Activated naive CD8-positive, alpha-beta T cell treated with anti-CD3 and anti-CD28 coated beads, Interleukin-2, amount 10 ng/mL, durations not matched to agents 7 days and 5 days (primary cell): ENCODE results near the gene RPS29. TPM values are rescaled to one million over a fixed set of nuclear protein-coding genes. Genes with fewer than 3 reads are reported as not detected.

Experiments
- ATAC-seq: fragments of 150-1000 bp; cut with Tn5 transposase; one replicate; pipeline ENCODE4 v1.10.0; 2021; ENCODE audit warnings: low read depth, moderate library complexity
- POLR2A ChIA-PET: fragments of 350-600 bp; sonication (Branson Sonifier 250); formaldehyde crosslinking; loops from one replicate; lab custom pipeline; 2021; ENCODE audit warnings: antibody characterized with exemption; lab: Charles Lee
- DNase-seq: peaks from one replicate; pipeline ENCODE4 v3.0.0; 2021
- H3K27ac Mint-ChIP-seq: one replicate; pipeline ENCODE4 v1.8.0; 2022; ENCODE audit warnings: mild to moderate bottlenecking, mixed read lengths
- H3K27me3 Mint-ChIP-seq: one replicate; pipeline ENCODE4 v1.8.0; 2022; ENCODE audit warnings: mild to moderate bottlenecking, moderate library complexity, mixed read lengths
- H3K36me3 Mint-ChIP-seq: one replicate; pipeline ENCODE4 v1.8.0; 2021; ENCODE audit warnings: mild to moderate bottlenecking, mixed read lengths
- H3K4me1 Mint-ChIP-seq: one replicate; pipeline ENCODE4 v1.8.0; 2021; ENCODE audit warnings: mixed read lengths
- H3K4me3 Mint-ChIP-seq: one replicate; pipeline ENCODE4 v1.8.0; 2022; ENCODE audit warnings: mild to moderate bottlenecking, moderate library complexity, mixed read lengths
- H3K9me3 Mint-ChIP-seq: one replicate; pipeline ENCODE4 v1.8.0; 2021; ENCODE audit warnings: mixed read lengths
- total RNA-seq, 2 experiments: library from RNA; stranded (reverse); gene quantifications; one replicate each; pipeline ENCODE4 v1.2.3, GENCODE V29; 2021

Gene RPS29
- total RNA-seq, 2 experiments from 2014 or later, result 1,762 to 1,786 TPM

DNA sequence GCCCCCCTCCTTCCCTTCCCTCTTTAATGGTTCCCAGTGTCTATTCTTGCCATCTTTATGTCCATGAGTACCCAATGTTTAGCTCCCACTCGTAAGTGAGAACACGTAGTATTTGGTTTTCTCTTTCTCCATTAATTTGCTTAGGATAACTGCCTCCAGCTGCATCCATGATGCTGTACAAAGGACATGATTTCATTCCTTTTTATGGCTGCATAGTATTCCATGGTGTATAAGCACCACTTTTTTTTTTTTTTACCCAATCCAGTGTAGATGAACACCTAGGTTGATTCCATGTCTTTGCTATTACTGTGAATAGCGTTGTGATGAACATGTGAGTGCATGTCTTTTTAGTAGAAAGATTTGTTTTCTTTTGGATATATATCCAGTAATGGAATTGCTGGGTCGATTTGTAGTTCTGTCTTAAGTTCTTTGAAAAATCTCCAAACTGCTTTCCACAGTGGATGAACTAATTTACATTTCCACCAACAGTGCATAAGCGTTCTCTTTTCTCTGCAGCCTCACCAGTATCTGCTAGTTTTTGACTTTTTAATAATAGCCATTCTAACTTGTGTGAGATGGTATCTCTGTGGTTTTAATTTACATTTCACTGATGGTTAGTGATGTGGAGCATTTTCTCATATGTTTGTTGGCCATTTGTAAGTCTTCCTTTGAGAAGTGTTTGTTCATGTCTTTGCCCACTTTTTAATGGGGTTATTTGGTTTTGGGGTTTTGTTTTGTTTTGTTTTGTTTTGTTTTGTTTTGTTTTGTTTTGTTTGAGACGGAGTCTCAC is 26.0 kb downstream of the RPS29 start:
- Mint-ChIP-seq H3K9me3 (peaks cover 1% of the 10 kb centered on the region), H3K36me3 (no peaks in the 10 kb centered on the region), H3K4me3 (no peak overlapping the region), H3K27me3 (peaks cover 3% of the 10 kb centered on the region), H3K27ac (no peak overlapping the region), H3K4me1 (no peaks in the 10 kb centered on the region)
- ATAC-seq (no peak), DNase-seq (no peak)
- POLR2A ChIA-PET, result no interaction called here

DNA sequence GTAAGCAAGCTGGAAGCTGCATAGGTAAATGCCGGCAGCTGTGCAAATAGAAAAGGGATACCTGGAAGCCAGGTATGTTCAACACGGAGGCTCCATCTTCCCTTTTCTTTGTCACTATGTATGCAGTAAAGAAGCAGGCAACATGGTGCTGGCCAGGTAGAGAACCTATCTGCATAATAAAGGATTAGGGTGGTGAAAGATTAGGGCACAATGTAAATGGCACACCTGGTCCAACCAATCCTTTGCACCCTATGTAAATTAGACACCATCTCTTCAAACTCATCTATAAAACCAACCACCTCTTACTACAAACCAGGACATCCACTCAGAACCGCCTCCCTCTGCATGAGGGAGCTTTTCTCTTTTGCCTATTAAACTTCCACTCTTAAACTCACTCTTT is 32.3 kb downstream of the RPS29 start:
- DNase-seq (no peak), ATAC-seq (no peak)
- no peak overlapping the region for H3K4me3 Mint-ChIP-seq
- POLR2A ChIA-PET, result no interaction called here
- peaks cover 3% of the 10 kb centered on the region for H3K27me3 Mint-ChIP-seq
- H3K4me1 Mint-ChIP-seq, result no peaks in the 10 kb centered on the region
- no peaks in the 10 kb centered on the region for H3K9me3 Mint-ChIP-seq
- H3K36me3 Mint-ChIP-seq, result no peaks in the 10 kb centered on the region
- no peak overlapping the region for H3K27ac Mint-ChIP-seq

DNA sequence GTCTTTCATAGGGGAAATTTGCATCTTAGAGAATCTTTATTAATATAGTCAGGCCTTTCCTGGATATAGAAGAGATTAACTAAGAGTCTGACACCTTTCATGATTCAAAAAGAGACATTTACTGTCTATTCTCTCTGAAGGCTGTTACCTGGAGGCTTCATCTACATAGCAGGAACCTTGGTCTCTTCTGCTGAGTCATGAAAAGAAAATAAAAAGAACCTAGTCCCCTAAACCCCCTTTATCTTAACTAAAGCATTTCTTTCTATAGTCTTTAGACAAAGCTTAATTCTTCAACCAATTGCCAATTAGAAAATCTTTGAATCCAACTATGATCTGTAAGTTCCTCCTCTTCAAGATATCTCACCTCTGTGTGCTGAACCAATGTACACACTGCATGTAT is 33.1 kb downstream of the RPS29 start:
- POLR2A ChIA-PET, result no interaction called here
- ATAC-seq (no peak), DNase-seq (no peak)
- H3K36me3 Mint-ChIP-seq, result no peaks in the 10 kb centered on the region
- H3K4me1 Mint-ChIP-seq, result no peaks in the 10 kb centered on the region
- H3K27me3 Mint-ChIP-seq, result peaks cover 3% of the 10 kb centered on the region
- H3K9me3 Mint-ChIP-seq, result no peaks in the 10 kb centered on the region
- no peak overlapping the region for H3K27ac Mint-ChIP-seq
- no peak overlapping the region for H3K4me3 Mint-ChIP-seq

DNA sequence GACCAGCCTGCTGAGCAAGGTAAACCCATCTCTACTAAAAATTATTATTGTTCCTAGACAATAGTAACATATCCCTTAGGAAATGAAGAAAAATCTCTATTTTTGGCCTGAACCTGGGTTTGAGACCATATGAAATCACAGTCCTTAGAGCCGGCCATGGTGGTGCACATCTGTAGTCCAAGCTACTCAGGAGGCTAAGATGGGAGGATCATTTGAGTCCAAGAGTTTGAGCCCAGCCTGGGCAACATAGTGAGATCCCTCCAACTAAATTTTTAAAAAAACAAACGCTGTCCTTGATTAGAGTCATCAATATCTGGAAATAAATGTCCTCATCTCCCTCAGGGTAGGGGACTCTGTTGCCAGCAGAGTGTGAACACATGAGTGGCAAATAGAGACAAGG is 34.6 kb downstream of the RPS29 start:
- Mint-ChIP-seq H3K36me3 (no peaks in the 10 kb centered on the region), H3K27ac (no peak overlapping the region), H3K4me1 (no peaks in the 10 kb centered on the region), H3K27me3 (peaks cover 3% of the 10 kb centered on the region), H3K4me3 (no peak overlapping the region), H3K9me3 (no peaks in the 10 kb centered on the region)
- POLR2A ChIA-PET, result no interaction called here
- DNase-seq (no peak), ATAC-seq (no peak)

DNA sequence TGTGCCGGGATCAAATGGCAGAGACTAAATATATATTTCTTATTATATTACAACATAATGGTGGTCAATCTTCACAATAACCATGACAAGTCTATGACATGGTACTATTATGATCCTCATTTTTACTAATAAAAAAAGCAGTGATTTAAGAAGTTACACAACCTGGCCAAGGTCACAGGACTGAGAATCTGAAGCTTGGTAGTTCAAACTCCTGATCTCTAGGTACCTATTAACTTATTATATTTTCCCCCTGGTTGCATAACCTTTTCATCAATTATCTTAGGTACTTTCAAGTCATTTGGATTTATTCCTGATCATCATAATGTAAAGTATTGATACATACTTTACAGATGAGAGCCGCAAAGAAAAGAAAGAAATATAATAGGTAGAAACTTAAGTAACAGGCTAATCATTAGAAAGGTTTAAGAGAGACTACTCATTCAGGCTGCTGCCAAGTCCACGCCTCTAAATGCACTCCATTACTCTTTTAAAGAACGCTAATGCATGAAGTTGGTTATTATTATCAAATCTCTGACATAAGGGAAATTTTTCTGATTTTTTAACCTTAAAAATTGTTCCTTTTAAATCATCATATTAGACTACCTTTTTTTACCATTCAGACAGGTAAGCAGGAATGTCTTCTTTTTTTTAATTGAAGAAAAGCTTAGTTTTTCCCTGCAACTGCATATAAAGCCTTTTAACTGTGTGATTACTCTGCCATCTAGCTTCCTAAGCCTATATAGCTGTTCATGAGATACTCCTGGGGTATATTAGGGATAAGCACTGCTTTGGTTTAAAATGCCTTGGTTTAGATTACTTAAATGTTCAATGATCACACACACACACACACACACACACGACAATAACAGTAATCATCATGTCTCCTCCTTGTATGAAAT is 35.6 kb downstream of the RPS29 start:
- DNase-seq (no peak), ATAC-seq (no peak)
- peaks cover 3% of the 10 kb centered on the region for H3K27me3 Mint-ChIP-seq
- no peaks in the 10 kb centered on the region for H3K36me3 Mint-ChIP-seq
- H3K27ac Mint-ChIP-seq, result no peak overlapping the region
- H3K4me3 Mint-ChIP-seq, result no peak overlapping the region
- POLR2A ChIA-PET, result no interaction called here
- no peaks in the 10 kb centered on the region for H3K9me3 Mint-ChIP-seq
- H3K4me1 Mint-ChIP-seq, result peaks cover 1% of the 10 kb centered on the region

DNA sequence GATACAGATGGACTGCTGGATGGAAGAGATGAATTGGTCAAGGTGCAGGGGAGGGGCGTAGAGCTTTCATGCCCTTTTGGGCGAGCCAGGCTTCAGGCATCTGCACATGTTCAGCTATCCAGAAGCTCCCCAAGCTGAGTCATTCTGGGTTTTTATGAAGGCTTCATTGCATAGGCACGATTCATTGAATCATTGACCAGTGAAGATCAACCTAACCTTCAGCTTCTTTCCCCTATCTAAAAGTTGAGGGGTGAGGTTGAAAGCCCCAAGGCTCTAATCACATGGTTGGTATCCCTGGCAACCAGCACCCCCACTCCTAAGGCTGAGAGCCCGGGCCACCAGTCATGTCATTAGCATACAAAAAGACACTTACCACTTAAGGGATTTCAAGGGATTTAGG is 36.3 kb downstream of the RPS29 start:
- Mint-ChIP-seq H3K36me3 (no peaks in the 10 kb centered on the region), H3K27me3 (peaks cover 4% of the 10 kb centered on the region), H3K9me3 (no peaks in the 10 kb centered on the region), H3K4me1 (peaks cover 1% of the 10 kb centered on the region), H3K4me3 (no peak overlapping the region), H3K27ac (no peak overlapping the region)
- POLR2A ChIA-PET, result no interaction called here
- ATAC-seq (no peak), DNase-seq (no peak)

DNA sequence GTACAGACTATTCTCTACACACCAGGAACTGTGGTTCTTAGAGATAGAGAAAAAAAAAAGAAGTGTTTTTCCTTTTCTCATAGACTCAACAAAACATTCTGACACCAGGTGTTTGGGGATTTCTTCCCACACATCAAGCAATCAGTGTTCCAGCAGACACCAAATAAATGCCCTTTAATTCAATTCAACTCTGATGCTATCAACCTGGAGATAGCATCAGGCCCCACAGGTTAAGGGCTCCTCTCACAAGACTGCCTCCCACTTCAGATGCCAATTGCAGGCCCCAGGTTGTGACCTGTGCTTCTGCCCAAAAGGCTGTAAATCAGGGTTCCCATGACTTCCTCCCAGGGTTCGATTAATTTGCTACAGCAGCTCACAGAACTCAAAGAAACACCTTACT is 36.7 kb downstream of the RPS29 start:
- Mint-ChIP-seq H3K27me3 (peaks cover 5% of the 10 kb centered on the region), H3K4me1 (peaks cover 1% of the 10 kb centered on the region), H3K4me3 (no peak overlapping the region)

DNA sequence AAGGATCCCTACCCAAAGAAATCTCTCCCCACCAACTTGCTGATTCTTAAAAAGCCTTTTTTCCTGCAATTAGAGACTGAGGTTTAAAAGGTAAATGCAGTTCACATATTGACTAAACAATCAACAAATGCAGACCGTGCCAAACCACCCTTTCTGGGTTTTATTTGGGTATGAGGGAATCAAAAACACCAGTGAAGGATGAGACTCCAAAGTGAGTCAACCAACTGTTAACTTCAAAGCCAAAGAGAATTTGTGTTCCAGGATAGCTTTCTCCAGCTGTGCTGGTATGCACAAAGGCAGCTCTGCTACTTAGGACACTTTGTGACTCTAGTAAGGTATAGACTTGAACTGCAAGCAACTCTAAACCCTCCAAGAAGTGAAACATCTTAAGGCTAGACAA is 39.4 kb downstream of the RPS29 start:
- no peak overlapping the region for H3K4me3 Mint-ChIP-seq
- DNase-seq (no peak), ATAC-seq (no peak)
- H3K4me1 Mint-ChIP-seq, result peaks cover 1% of the 10 kb centered on the region
- H3K9me3 Mint-ChIP-seq, result peaks cover 2% of the 10 kb centered on the region
- POLR2A ChIA-PET, result no interaction called here
- H3K27me3 Mint-ChIP-seq, result peaks cover 5% of the 10 kb centered on the region
- no peak overlapping the region for H3K27ac Mint-ChIP-seq
- no peaks in the 10 kb centered on the region for H3K36me3 Mint-ChIP-seq

More for the DNA sequence above, 36.7 kb downstream of the RPS29 start:
- Mint-ChIP-seq H3K27ac (no peak overlapping the region), H3K36me3 (no peaks in the 10 kb centered on the region), H3K9me3 (no peaks in the 10 kb centered on the region)
- DNase-seq (no peak), ATAC-seq (no peak)
- POLR2A ChIA-PET, result no interaction called here

DNA sequence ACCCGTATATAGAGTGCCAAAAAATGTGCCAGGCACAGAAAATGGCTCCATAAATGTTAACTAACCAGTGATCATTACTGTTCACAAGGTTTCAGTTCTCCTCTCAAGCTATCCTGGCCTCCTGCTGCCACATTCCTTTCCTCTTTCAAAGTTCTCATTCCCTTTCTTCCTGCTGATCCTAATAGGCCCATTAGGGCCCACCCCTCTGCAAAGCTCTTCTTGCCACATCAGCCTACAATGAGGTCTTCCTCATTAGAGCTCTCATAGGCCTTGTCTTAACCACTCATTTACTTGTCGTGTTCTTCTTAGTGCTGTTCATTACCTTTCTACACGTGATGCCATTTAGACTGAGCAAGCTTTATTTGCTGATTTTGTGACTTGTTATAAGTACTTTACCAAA is 40.5 kb downstream of the RPS29 start:
- no peaks in the 10 kb centered on the region for H3K36me3 Mint-ChIP-seq
- peaks cover 2% of the 10 kb centered on the region for H3K9me3 Mint-ChIP-seq
- peaks cover 1% of the 10 kb centered on the region for H3K4me1 Mint-ChIP-seq
- DNase-seq, result no peak
- no peak for ATAC-seq
- peak overlapping the region; percentile 39 for H3K27ac Mint-ChIP-seq
- POLR2A ChIA-PET, result no interaction called here
- H3K27me3 Mint-ChIP-seq, result peaks cover 5% of the 10 kb centered on the region
- H3K4me3 Mint-ChIP-seq, result no peak overlapping the region

DNA sequence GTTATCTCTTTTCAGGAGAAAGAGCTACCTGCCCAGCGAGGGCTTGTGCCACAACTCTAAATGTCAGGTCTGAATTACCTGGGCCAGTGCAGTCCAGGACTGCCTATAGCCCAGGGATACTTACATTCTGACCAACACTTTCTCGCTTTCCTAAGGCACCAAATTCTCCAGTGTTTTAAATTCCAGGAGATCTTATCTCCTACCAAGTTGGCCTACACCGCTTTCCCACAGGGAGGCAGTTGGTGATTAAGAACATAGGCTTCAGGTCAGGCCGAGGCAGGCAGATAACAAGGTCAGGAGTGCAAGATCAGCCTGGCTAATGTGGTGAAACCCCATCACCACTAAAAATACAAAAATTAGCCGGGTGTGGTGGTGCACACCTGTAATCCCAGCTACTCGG is 41.1 kb downstream of the RPS29 start:
- Mint-ChIP-seq H3K4me1 (peaks cover 1% of the 10 kb centered on the region), H3K36me3 (no peaks in the 10 kb centered on the region), H3K27me3 (peaks cover 4% of the 10 kb centered on the region), H3K9me3 (peaks cover 6% of the 10 kb centered on the region), H3K27ac (no peak overlapping the region), H3K4me3 (no peak overlapping the region)
- POLR2A ChIA-PET, result no interaction called here
- DNase-seq, result no peak
- ATAC-seq, result no peak

DNA sequence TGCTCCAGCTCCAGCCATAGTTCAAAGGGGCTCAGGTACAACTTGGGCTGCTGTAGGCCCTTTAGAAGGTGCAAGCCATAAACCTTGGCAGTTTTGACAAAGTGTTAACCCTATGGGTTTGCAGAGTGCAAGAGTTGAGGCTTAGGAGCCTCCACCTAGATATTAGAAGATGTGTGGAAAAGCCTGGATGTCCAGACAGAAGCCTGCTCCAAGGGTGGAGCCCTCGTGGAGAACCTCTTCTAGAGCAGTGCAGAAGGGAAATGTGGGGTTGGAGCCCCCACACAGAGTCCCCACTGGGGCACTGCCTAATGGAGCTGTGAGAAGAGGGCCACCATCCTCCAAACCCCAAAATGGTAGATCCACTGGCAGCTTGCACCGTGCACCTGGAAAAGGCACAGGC is 45.1 kb downstream of the RPS29 start:
- POLR2A ChIA-PET, result no interaction called here
- H3K27me3 Mint-ChIP-seq, result peaks cover 5% of the 10 kb centered on the region
- ATAC-seq (no peak), DNase-seq (no peak)
- no peak overlapping the region for H3K27ac Mint-ChIP-seq
- H3K4me3 Mint-ChIP-seq, result no peak overlapping the region
- H3K9me3 Mint-ChIP-seq, result peaks cover 6% of the 10 kb centered on the region
- no peaks in the 10 kb centered on the region for H3K36me3 Mint-ChIP-seq
- H3K4me1 Mint-ChIP-seq, result peaks cover 1% of the 10 kb centered on the region

DNA sequence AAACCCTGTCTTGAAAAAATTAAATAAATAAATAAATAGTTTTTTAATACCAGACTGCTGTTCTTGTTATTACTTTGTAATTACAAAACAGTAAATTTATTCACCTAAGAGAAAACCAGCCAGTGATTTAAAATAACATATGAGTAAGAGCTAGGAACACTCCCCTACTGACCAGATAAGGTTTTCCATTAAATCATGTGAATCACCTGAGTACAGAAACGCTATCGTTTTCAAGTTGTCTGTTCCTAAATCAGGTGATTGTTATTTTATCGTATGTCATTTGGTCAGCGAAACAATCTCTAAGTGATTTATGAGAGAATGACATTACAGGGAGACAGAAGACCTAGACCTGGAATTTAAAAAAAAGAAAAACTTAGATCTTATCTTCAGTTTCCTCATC is 47.3 kb downstream of the RPS29 start:
- no peak for ATAC-seq
- Mint-ChIP-seq H3K27ac (no peak overlapping the region), H3K27me3 (peaks cover 3% of the 10 kb centered on the region), H3K9me3 (peaks cover 6% of the 10 kb centered on the region), H3K4me1 (no peaks in the 10 kb centered on the region), H3K36me3 (no peaks in the 10 kb centered on the region), H3K4me3 (no peak overlapping the region)
- POLR2A ChIA-PET, result no interaction called here
- no peak for DNase-seq
